HG03442 (cell line): ENCODE measurements around the gene PRRT3.
"Not testable (repeated sequence)": the region's sequence is repeated elsewhere in the genome, so short reads cannot be mapped to it uniquely, and the experiment has no call there.

ENCODE experiments used
- ATAC-seq: cut with Tn5 transposase; IDR thresholded peaks from one replicate; pipeline ENCODE4 v1.9.1; 2021; ENCODE audit warnings: mild to moderate bottlenecking, moderate library complexity; ENCODE audit not compliant: unreplicated experiment

PRRT3 gene

GRCh38 chr3:9918261-9919038 lies 33.8 kb downstream of the PRRT3 start:
- ATAC-seq: no peak

DNA sequence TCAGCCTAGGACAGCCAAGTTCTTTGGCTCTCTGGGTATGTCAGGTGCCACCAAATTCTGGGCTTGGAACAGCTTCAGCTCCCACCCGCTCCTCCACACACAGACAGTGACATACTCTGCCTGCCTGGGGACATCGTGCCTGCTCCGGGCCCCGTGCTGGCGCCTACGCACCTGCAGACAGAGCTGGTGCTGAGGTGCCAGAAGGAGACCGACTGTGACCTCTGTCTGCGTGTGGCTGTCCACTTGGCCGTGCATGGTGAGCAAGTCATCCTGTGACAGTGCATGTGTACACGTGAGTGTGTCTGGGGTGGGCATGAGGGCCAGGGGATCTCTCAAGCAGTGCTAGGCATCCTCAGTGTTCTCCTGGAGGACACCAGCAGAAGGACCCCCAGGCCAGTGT lies 34.4 kb downstream of the PRRT3 start:
- ATAC-seq: no peak

- ATAC-seq: no peak
Observed at GRCh38 chr3:9916734-9917680, 35.2 kb downstream of the PRRT3 start, which contains the start of gene IL17RC. TSS of gene IL17RC (plus strand) at chr3:9917098. CDS start at chr3:9917316, 218 bp downstream.

DNA sequence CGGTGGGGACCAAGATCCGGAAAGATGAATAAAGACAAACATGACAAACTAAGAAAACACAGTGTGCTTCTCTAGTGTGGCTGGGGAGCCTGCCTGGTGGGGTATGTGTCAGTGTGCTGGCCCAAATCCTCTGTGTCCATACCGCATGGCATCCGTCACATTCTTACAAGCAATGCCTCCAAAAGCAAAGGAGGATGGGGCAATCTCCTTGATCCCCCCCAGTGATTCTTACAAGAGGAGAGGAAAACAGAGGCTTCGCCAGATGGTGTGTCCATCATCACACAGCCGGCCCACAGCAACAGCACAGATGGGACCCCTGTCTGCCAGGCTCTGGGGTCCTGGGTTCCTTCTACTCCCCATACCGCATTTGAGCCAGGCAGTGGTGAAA lies 35.9 kb downstream of the PRRT3 start:
- no peak for ATAC-seq

- ATAC-seq: peak; percentile 36
Observed at GRCh38 chr3:9915254-9916141, 36.7 kb downstream of the PRRT3 start.

GRCh38 chr3:9914559-9915253 lies 37.5 kb downstream of the PRRT3 start:
- ATAC-seq: no peak

GRCh38 chr3:9914011-9914410 lies 38.2 kb downstream of the PRRT3 start:
- ATAC-seq: no peak

DNA sequence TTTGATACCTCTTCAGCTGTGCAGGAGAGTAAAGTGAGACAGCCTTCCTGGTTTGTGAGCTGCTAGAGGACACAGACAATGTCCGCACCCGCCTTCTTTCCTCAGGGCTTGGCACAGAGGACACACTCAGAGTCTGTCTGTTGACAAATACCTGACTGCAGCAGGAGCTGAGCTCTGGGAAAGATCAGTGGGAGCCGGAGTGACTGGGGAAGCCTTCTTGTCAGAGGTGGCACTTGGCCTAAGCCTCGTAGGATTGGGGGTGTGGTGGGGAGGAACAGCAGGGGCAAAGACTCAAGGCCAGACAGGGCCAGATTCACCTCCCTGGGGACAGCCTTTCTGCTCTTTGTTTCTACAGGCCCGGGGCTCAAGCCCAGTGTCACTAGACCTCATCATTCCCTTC lies 38.6 kb downstream of the PRRT3 start:
- ATAC-seq: no peak

- ATAC-seq: no peak
Observed at GRCh38 chr3:9912294-9912935, 39.8 kb downstream of the PRRT3 start.

DNA sequence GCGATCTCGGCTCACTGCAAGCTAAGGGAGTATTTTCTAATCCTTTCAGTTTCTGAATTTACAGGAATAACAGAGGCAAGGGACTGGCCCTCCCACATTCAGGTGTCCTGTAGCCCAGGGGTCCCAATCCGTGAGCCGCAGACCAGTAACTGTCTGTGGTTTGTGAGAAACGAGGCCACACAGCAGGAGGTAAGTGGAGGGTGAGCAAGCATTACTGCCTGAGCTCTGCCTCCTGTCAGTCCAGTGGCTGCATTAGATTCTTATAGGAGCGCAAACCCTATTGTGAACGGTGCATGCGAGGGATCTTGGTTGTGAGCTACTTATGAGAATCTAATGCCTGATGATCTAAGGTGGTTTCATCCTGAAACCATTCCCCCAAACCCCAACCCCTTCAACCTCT lies 40.3 kb downstream of the PRRT3 start:
- ATAC-seq: no peak

GRCh38 chr3:9909221-9910013 lies 42.8 kb downstream of the PRRT3 start:
- ATAC-seq: no peak

DNA sequence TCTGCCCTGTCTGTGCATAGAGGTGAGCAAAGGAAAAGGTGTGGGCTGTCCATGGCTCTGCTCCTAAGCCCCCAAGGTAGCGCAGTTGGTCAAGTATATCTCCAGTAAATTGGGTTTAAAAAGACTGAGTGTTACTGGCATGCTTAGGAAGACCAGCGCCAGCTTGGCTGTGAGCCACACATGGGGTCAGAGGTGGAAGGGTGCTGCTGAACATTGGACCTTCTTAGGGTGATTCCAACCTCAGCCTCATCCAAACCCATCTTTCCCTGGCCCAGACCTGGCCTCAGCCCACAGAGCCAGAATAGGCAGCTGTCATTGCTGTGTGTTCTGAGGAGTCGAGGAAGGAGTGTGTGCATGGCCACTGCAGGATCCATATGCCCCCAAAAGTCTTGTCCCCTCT lies 43.9 kb downstream of the PRRT3 start:
- no peak for ATAC-seq

GRCh38 chr3:9906480-9906879 lies 45.7 kb downstream of the PRRT3 start:
- ATAC-seq: no peak

- ATAC-seq: no peak
Observed at GRCh38 chr3:9903904-9904303, 48.3 kb downstream of the PRRT3 start.

- ATAC-seq: no peak
Observed at GRCh38 chr3:9903238-9903624, 49.0 kb downstream of the PRRT3 start.

GRCh38 chr3:9902372-9903237 lies 49.6 kb downstream of the PRRT3 start, which contains the start of gene IL17RE:
TSS of gene IL17RE (plus strand) at chr3:9902848. CDS start at chr3:9902933, 85 bp downstream.
- no peak for ATAC-seq

GRCh38 chr3:9901967-9902366 lies 50.2 kb downstream of the PRRT3 start:
- ATAC-seq: no peak

DNA sequence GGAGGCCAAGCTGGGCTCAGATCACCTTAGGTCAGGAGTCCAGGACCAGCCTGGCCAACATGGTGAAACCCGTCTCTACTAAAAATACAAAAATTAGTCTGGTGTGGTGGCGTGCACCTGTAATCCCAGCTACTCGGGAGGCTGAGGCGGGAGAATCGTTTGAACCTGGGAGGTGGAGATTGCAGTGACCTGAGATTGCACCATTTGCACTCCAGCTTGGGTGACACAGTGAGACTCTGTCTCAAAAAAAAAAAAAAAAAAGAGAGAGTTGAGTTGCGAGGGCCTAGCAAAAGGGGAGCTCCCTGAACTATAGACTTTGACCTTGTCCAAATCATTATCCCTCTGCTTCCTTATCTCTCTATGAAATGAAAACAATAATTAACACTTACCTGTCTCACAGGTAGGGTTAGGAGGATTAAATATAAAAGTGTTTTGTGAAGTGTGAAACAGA lies 51.2 kb downstream of the PRRT3 start:
- ATAC-seq: not testable (repeated sequence)
